Body of pancreas (tissue), 4 donors: ENCODE measurements around the gene CLIC6. TPM values are rescaled to one million over a fixed set of nuclear protein-coding genes. Genes with fewer than 3 reads are reported as not detected.

ENCODE experiments used
- ATAC-seq: fragments of 150-250 bp; one replicate; pipeline ENCODE4 v1.9.1; 2016
- DNase-seq, 4 donors: peaks; one replicate each; pipeline ENCODE4 v3.0.0-alpha.2; 2019
- H3K27ac ChIP-seq, 4 donors: fragments of 200-600 bp; sonication (generic); 1 replicate in 3 of 4; 2 replicates in 1 of 4; pipeline versions ENCODE4 v1.5.1 to v1.6.1; 2016 to 2019; ENCODE audit warnings: mild to moderate bottlenecking in 1 of 4, mixed read lengths in 1 of 4, moderate library complexity in 1 of 4
- H3K27me3 ChIP-seq, 2 donors: fragments of 200-600 bp; sonication (generic); one replicate each; pipeline ENCODE4 v1.6.0; 2016; ENCODE audit warnings: mild to moderate bottlenecking in 1 of 2
- H3K36me3 ChIP-seq, 2 donors: fragments of 200-600 bp; sonication (generic); replicated peaks in 1 of 2; 2 replicates each; pipeline ENCODE4 v1.5.1; 2016; ENCODE audit warnings: low read depth in 2 of 2; ENCODE audit not compliant: insufficient read depth in 1 of 2
- H3K4me1 ChIP-seq: fragments of 200-600 bp; sonication (generic); one replicate; pipeline ENCODE4 v1.6.0; 2016
- H3K4me3 ChIP-seq, 2 donors: fragments of 200-600 bp; sonication (generic); 1 replicate in 1 of 2; 2 replicates in 1 of 2; pipeline ENCODE4 v1.5.1; 2016 to 2019
- H3K9me3 ChIP-seq, 3 donors: fragments of 200-600 bp; sonication (generic); 1 replicate in 2 of 3; 2 replicates in 1 of 3; pipeline ENCODE4 v1.5.1; 2016
- CTCF ChIP-seq, 7 experiments: fragments of 450-650 bp in 4 of 7; fragments of 200-600 bp in 3 of 7; sonication (generic) in 3 of 7; IDR thresholded peaks; one replicate each; pipeline ENCODE4 v1.5.1; 2016 to 2019; ENCODE audit warnings: antibody characterized with exemption in 7 of 7
- POLR2A ChIP-seq, 3 donors: fragments of 450-650 bp; IDR thresholded peaks; one replicate each; pipeline ENCODE4 v1.6.1; 2016; ENCODE audit warnings: antibody characterized with exemption in 3 of 3, mild to moderate bottlenecking in 2 of 3
- WGBS, 2 donors: methylation state at CpG; one replicate each; pipeline ENCODE4 v1.1.5; 2017; 5-methylcytosine and 5-hydroxymethylcytosine counted together
- intact Hi-C: fragments of 100-400 bp; cut with DNase I; formaldehyde crosslinking; loops from one replicate; pipeline ENCODE4 v1.15.1; 2023
- total RNA-seq, 2 donors: library from RNA; depleted of rRNA; stranded (reverse); fragments of >200 nt; gene quantifications; one replicate each; pipeline ENCODE4 v1.1.0, GENCODE V29; 2016

CLIC6 gene
- total RNA-seq, 2 donors from 2014 or later: 0.99 to 1.8 TPM

DNA sequence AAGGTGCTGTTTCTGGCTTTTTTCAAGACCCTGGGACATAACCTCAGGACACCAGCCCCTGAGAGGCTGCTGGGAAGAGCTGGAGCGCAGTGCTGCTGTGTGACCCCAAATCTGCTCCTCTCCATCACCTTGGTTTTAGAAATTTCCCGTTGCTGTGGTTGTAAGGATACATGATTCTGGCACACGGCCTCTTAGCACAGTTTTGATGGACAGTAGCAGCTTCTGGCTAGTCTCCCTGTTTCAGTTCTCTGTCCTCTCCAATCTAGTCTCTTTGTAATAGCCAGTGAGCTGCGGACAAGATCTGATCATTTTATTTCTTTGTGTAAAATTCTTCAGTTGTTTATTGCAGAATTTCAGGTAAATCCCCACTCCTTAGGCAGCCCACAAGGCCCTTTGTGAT, 3.1 kb downstream of the CLIC6 start:
- no peak for DNase-seq
- Histone ChIP-seq H3K9me3 (no peaks in the 10 kb centered on the region), H3K27ac (no peak overlapping the region), H3K4me1 (peaks cover 22% of the 10 kb centered on the region), H3K27me3 (peaks cover 0 to 14% of the 10 kb centered on the region in 2 donors), H3K36me3 (no peaks in the 10 kb centered on the region), H3K4me3 (no peak overlapping the region)
- WGBS, 2 donors: 76 to 77% methylated on average over 4 of the region's 4 CpGs
- no peak for TF ChIP-seq POLR2A (IDR thresholded peaks at IDR 0.05)
- TF ChIP-seq CTCF (IDR thresholded peaks at IDR 0.05): no peak
- intact Hi-C loops: no loop called here
- no peak for ATAC-seq

GRCh38 chr21:34673006-34673405, 4.2 kb downstream of the CLIC6 start:
- ATAC-seq (no peak), DNase-seq (no peak)
- Histone ChIP-seq H3K4me1 (peaks cover 22% of the 10 kb centered on the region), H3K4me3 (no peak overlapping the region), H3K9me3 (no peaks in the 10 kb centered on the region), H3K27ac (no peak overlapping the region), H3K27me3 (peaks cover 0 to 14% of the 10 kb centered on the region in 2 donors), H3K36me3 (no peaks in the 10 kb centered on the region)
- TF ChIP-seq CTCF (IDR thresholded peaks at IDR 0.05) (no peak), POLR2A (IDR thresholded peaks at IDR 0.05) (no peak)
- intact Hi-C loops: no loop called here
- 37 to 38% methylated on average over 3 of the region's 3 CpGs for whole genome bisulfite sequencing, 2 donors

- TF ChIP-seq POLR2A (IDR thresholded peaks at IDR 0.05): no peak
- TF ChIP-seq CTCF (IDR thresholded peaks at IDR 0.05): no peak
- intact Hi-C loops: no loop called here
- Histone ChIP-seq H3K4me1 (peaks cover 19% of the 10 kb centered on the region), H3K27ac (no peak overlapping the region), H3K36me3 (no peaks in the 10 kb centered on the region), H3K27me3 (peaks cover 0 to 12% of the 10 kb centered on the region in 2 donors), H3K4me3 (no peak overlapping the region), H3K9me3 (no peaks in the 10 kb centered on the region)
- DNase-seq (no peak), ATAC-seq (no peak)
Measured at GRCh38 chr21:34674468-34674867, 5.7 kb downstream of the CLIC6 start.

GRCh38 chr21:34675871-34676270, 7.1 kb downstream of the CLIC6 start:
- no peaks in the 10 kb centered on the region for H3K36me3 ChIP-seq
- intact Hi-C loops: no loop called here
- no peak overlapping the region for H3K27ac ChIP-seq
- H3K4me1 ChIP-seq: peaks cover 7% of the 10 kb centered on the region
- H3K27me3 ChIP-seq: no peaks in the 10 kb centered on the region
- H3K4me3 ChIP-seq: no peak overlapping the region
- no peak for ATAC-seq
- TF ChIP-seq CTCF (IDR thresholded peaks at IDR 0.05) (no peak), POLR2A (IDR thresholded peaks at IDR 0.05) (no peak)
- DNase-seq: no peak
- 68 to 72% methylated on average over 5 of the region's 5 CpGs for WGBS, 2 donors
- H3K9me3 ChIP-seq: no peaks in the 10 kb centered on the region

DNA sequence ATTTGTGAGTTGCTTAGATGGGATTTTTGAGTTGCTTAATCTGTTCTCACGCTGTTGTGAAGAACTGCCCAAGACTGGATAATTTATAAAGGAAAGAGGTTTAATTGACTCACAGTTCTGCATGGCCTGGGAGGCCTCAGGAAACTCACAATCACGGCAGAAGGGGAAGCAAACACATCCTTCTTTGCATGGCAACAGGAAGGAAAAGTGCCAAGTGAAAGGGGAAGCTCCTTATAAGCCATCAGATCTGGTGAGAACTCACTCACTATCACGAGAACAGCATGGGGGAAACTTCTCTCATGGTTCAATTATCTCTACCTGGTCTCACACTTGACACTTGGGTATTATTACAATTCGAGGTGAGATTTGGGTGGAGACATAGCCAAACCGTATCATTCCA, 10.3 kb downstream of the CLIC6 start:
- no peaks in the 10 kb centered on the region for H3K27me3 ChIP-seq
- no peak overlapping the region for H3K27ac ChIP-seq
- no peaks in the 10 kb centered on the region for H3K4me1 ChIP-seq
- no peak for ATAC-seq
- intact Hi-C loops: no loop called here
- no peak for TF ChIP-seq CTCF (IDR thresholded peaks at IDR 0.05)
- TF ChIP-seq POLR2A (IDR thresholded peaks at IDR 0.05): no peak
- DNase-seq: no peak
- H3K9me3 ChIP-seq: peaks cover 0 to 5% (median 0%) of the 10 kb centered on the region in 3 donors
- H3K36me3 ChIP-seq: no peaks in the 10 kb centered on the region
- no peak overlapping the region for H3K4me3 ChIP-seq
- 41 to 44% methylated on average over 5 of the region's 5 CpGs for WGBS, 2 donors
